ENCODE measurements around the gene LRRC17. TPM values are rescaled to one million over a fixed set of nuclear protein-coding genes. Genes with fewer than 3 reads are reported as not detected.
"Not testable (repeated sequence)": the region's sequence is repeated elsewhere in the genome, so short reads cannot be mapped to it uniquely, and the experiment has no call there.

The LRRC17 gene
- total RNA-seq, 1 donor, result 12.3 TPM

DNA sequence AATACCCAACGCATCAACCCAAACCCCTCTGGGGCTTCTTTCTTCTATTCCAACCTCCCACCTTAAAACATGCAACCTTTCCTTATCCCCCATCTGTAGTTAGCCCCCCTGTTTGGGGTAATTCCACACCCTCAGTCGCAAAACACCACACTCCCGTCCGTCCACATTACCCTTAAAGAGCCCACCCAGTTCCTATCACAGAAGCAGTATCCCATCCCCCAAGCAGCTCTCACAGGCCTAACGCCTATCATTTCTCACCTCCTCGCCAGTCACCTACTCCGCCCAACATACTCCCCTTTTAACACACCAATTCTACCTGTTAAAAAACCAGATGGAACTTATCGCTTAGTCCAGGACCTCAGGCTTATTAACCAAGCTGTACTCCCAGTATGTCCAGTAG, 63.7 kb downstream of the LRRC17 start:
- TF ChIP-seq, protein P1, sequence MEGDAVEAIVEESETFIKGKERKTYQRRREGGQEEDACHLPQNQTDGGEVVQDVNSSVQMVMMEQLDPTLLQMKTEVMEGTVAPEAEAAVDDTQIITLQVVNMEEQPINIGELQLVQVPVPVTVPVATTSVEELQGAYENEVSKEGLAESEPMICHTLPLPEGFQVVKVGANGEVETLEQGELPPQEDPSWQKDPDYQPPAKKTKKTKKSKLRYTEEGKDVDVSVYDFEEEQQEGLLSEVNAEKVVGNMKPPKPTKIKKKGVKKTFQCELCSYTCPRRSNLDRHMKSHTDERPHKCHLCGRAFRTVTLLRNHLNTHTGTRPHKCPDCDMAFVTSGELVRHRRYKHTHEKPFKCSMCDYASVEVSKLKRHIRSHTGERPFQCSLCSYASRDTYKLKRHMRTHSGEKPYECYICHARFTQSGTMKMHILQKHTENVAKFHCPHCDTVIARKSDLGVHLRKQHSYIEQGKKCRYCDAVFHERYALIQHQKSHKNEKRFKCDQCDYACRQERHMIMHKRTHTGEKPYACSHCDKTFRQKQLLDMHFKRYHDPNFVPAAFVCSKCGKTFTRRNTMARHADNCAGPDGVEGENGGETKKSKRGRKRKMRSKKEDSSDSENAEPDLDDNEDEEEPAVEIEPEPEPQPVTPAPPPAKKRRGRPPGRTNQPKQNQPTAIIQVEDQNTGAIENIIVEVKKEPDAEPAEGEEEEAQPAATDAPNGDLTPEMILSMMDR (IDR thresholded peaks at IDR 0.05; ENCODE audit: extremely low read depth, low read depth, low read length), result no peak
- Histone ChIP-seq H3K27me3 (ENCODE audit: insufficient read depth, low read length) (no peaks in the 10 kb centered on the region), H3K4me3 (ENCODE audit: insufficient read depth, low read length) (no peak overlapping the region), H3K9me3 (ENCODE audit: low read depth, low read length) (no peaks in the 10 kb centered on the region), H3K36me3 (ENCODE audit: insufficient read depth, low read length) (no peaks in the 10 kb centered on the region), H4K20me1 (ENCODE audit: insufficient read depth, low read length) (no peaks in the 10 kb centered on the region), H3K79me2 (ENCODE audit: insufficient read depth, low read length) (no peaks in the 10 kb centered on the region), H3K4me2 (ENCODE audit: insufficient read depth, low read length) (no peak overlapping the region), H2AFZ (ENCODE audit: low read length) (no peak overlapping the region), H3K4me1 (ENCODE audit: insufficient read depth, low read length) (peaks cover 3% of the 10 kb centered on the region), H3K27ac (ENCODE audit: low read depth, low read length) (no peak overlapping the region)
- no peak for DNase-seq (ENCODE audit: insufficient read length, low spot score, missing footprints)

DNA sequence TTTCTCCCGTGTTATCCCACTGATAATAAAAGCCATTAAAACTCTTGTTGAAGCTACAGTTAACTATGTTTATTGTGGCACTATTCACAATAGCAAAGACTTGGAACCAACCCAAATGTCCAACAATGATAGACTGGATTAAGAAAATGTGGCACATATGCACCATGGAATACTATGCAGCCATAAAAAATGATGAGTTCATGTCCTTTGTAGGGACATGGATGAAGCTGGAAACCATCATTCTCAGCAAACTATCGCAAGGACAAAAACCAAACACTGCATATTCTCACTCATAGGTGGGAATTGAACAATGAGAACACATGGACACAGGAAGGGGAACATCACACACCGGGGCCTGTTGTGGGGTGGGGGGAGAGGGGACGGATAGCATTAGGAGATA, 64.8 kb downstream of the LRRC17 start:
- not testable (repeated sequence) for H3K4me2 ChIP-seq (ENCODE audit: insufficient read depth, low read length); H3K27ac ChIP-seq (ENCODE audit: low read depth, low read length); H4K20me1 ChIP-seq (ENCODE audit: insufficient read depth, low read length); H3K27me3 ChIP-seq (ENCODE audit: insufficient read depth, low read length); DNase-seq (ENCODE audit: insufficient read length, low spot score, missing footprints); H3K9me3 ChIP-seq (ENCODE audit: low read depth, low read length); H3K4me1 ChIP-seq (ENCODE audit: insufficient read depth, low read length); H3K4me3 ChIP-seq (ENCODE audit: insufficient read depth, low read length); H3K36me3 ChIP-seq (ENCODE audit: insufficient read depth, low read length); H2AFZ ChIP-seq (ENCODE audit: low read length); H3K79me2 ChIP-seq (ENCODE audit: insufficient read depth, low read length)

DNA sequence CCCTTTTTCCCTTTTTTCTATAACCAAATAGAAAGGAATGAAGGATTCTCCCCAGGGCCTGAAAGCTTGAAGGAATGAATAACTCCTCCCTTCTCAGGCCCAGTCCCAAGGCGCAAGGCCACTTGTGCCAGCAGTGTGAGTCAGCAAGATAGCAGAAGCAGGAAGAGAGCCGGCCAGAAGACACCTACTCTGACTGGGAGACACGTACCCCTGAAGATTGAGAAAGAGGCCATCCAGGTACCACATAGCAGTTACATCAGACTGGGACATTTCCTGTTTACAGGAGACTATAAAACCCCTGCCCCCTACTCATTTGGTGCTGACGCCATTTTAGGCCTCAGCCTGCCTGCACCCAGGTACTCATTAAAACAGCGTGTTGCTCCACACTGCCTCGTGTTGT, 65.5 kb downstream of the LRRC17 start:
- H3K36me3 ChIP-seq (ENCODE audit: insufficient read depth, low read length), result no peaks in the 10 kb centered on the region
- no peak overlapping the region for H3K4me3 ChIP-seq (ENCODE audit: insufficient read depth, low read length)
- peak overlapping the region; percentile 35 for H3K4me2 ChIP-seq (ENCODE audit: insufficient read depth, low read length)
- TF ChIP-seq, protein P1 (IDR thresholded peaks at IDR 0.05; ENCODE audit: extremely low read depth, low read depth, low read length), result no peak
- DNase-seq (ENCODE audit: insufficient read length, low spot score, missing footprints), result peak; percentile 65
- H3K27ac ChIP-seq (ENCODE audit: low read depth, low read length), result peak overlapping the region; percentile 43
- H3K79me2 ChIP-seq (ENCODE audit: insufficient read depth, low read length), result no peaks in the 10 kb centered on the region
- no peaks in the 10 kb centered on the region for H3K27me3 ChIP-seq (ENCODE audit: insufficient read depth, low read length)
- H4K20me1 ChIP-seq (ENCODE audit: insufficient read depth, low read length), result no peaks in the 10 kb centered on the region
- no peaks in the 10 kb centered on the region for H3K9me3 ChIP-seq (ENCODE audit: low read depth, low read length)
- H2AFZ ChIP-seq (ENCODE audit: low read length), result no peak overlapping the region
- H3K4me1 ChIP-seq (ENCODE audit: insufficient read depth, low read length), result peaks cover 3% of the 10 kb centered on the region

DNA sequence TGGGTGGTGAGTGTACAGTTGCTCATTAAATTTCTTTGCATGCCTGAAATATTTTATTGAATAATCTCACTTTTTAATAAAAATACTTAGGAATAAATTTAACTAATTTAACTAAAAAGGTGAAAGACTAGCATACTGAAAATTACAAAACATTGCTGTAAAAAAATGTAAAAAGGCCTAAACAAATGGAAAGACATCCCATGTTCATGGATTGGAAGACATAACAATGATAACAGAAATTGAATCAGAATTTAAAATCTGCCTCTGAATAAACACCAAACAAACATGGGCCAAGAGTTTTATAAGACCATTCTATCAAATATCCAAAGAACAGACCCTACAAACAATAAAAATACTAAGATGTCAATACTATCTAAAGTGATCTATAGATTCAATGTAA, 66.9 kb downstream of the LRRC17 start:
- no peaks in the 10 kb centered on the region for H3K27me3 ChIP-seq (ENCODE audit: insufficient read depth, low read length)

More for the DNA sequence above, 66.9 kb downstream of the LRRC17 start:
- no peak overlapping the region for H3K4me3 ChIP-seq (ENCODE audit: insufficient read depth, low read length)
- H3K36me3 ChIP-seq (ENCODE audit: insufficient read depth, low read length), result no peaks in the 10 kb centered on the region
- no peak overlapping the region for H3K27ac ChIP-seq (ENCODE audit: low read depth, low read length)
- H3K4me1 ChIP-seq (ENCODE audit: insufficient read depth, low read length), result peaks cover 3% of the 10 kb centered on the region
- TF ChIP-seq, protein P1 (IDR thresholded peaks at IDR 0.05; ENCODE audit: extremely low read depth, low read depth, low read length), result no peak
- no peak for DNase-seq (ENCODE audit: insufficient read length, low spot score, missing footprints)
- H3K9me3 ChIP-seq (ENCODE audit: low read depth, low read length), result no peaks in the 10 kb centered on the region
- no peaks in the 10 kb centered on the region for H3K79me2 ChIP-seq (ENCODE audit: insufficient read depth, low read length)
- no peaks in the 10 kb centered on the region for H4K20me1 ChIP-seq (ENCODE audit: insufficient read depth, low read length)
- H3K4me2 ChIP-seq (ENCODE audit: insufficient read depth, low read length), result no peak overlapping the region
- no peak overlapping the region for H2AFZ ChIP-seq (ENCODE audit: low read length)
